COR-L47 (cell line): ENCODE results near the gene APOBEC2.

ENCODE experiments used
- DNase-seq: peaks from one replicate; lab custom pipeline; 2025; lab: John Stamatoyannopoulos, UW

Gene APOBEC2

DNA sequence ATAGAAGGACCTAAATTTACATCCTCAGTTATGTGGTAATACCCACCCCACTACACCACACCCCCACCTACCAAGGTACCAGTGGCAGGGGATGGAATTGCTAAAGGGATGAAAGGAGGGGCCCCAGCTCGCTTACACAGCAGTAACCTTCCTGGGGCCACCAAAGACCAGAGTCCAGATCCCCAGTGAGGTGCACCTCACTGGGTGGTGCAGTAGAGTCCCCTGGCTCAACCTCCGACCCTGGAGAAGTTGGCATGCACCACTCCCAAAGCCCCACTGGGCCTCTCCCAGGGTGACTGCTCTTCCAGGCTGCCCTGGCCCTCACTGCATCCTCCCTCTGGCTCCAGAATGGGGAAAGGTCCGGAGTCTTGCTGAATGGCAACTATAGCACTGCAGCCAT is 14.8 kb upstream of the APOBEC2 start:
- no peak for DNase-seq

DNA sequence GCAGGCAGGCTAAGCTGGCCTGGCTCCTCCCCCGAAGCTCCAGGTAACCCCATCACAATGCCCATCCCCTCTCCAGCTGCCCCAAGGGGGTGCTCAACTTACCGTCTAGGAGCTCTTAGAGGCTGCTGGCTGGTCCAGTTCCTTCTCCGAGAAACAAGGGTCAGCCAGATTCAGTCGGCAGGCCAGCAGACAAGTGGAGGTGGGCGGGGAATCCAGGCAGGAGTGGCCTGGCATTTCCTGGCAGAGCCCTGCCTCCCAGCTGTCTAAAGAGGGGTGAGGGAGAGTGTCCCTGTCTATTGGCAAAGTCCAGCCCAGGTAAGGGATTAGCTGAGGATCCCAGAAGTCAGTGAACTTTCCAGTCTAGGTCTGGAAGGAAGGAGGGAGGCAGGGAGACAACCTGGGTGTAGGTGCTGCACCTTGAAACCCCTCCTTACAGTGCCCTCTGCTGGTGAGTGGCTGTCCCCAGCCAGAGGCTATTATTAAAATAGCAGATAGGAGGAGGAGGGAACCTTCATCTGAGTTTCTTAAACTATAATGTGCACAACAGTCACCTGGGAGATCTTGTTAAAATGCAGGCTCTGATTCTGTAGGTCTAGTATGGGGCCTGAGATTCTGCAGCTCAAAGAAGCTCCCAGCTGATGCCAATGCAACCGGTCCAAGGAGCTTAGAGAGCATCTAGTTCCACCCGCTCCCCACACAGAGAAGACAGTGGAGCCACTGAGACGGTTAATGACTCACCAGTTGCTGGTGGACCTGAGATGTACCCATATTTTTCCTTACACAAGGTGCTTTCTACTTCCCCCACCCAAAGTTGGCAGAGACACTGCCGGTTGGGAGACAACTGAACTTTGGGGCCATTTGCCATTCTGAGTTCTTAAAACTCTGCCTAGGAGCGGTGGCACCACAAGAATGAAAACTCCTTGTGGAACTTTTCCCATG is 13.7 kb upstream of the APOBEC2 start, which contains the start of gene UNC5CL:
Gene UNC5CL, minus strand, starts transcription at position 162 of the 939 bp plus-strand sequence. CDS start 4,147 bp downstream, outside the sequence.
- DNase-seq, result peak; percentile 26

DNA sequence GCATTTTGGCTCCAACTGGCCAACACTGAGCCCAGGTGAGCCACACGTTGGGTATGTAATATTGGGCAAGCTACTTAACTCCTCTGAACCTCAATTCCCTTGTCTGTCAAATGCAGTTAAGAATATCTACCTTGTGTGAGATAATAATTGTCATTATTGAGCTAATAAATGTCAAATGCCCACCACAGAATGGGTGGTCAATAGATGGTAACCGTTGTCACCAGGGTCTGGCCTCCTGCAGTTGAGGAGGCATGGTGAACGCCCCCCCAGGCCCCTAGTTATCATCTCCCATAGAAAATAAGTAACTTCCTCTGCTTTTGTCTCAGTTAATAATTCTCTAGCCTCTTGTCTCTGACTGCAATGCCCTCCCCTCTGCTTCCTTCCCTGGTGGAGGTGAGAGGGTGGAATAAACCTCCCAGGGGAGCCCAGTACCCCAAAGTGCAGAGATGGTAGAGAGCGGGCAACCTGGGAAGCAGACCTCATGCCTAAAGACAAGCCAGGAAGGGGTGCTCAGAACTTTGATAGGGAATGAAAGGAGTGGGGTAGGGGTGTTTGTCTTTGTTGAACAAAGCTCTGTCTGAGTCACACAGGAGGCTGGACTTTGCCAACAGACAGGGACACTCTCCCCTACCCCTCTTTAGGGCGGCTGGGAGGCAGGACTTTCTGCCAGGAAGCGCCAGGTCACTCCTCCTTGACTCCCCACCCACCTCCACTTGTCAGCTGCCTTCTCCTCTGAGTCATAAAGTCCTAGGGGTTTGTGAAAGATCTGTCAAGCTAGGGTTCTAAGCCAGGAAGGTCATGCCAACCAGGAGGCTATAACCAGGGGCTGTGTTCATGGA is 12.7 kb upstream of the APOBEC2 start:
- no peak for DNase-seq

DNA sequence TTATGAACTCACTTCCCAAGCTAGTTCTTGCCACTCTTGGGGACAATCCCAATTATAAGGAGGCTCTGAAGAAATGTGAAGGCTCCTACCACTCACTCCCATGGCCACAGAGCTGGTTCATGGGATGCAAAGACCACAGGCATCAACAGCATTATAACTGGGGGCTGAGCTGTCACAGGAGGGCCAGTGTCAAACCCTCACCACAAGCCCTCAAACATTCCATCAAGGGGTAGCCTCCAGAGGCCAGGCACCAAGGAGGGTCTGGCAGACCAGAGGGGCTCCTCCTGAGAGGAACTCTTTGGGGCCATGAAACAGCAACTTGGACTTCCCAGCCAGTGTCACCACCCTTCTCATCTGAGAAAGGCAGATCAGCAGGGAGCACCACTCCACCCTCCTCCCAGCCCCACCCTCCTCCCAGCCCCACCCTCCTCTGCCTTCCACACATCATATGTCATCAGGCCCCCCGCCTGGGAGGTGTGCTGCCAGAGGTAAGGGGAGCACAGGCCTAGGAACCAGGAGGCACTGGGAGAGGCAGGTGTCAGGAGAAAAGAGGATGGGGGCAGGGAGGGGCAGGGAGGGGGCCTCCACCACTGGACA is 12.0 kb upstream of the APOBEC2 start:
- no peak for DNase-seq

DNA sequence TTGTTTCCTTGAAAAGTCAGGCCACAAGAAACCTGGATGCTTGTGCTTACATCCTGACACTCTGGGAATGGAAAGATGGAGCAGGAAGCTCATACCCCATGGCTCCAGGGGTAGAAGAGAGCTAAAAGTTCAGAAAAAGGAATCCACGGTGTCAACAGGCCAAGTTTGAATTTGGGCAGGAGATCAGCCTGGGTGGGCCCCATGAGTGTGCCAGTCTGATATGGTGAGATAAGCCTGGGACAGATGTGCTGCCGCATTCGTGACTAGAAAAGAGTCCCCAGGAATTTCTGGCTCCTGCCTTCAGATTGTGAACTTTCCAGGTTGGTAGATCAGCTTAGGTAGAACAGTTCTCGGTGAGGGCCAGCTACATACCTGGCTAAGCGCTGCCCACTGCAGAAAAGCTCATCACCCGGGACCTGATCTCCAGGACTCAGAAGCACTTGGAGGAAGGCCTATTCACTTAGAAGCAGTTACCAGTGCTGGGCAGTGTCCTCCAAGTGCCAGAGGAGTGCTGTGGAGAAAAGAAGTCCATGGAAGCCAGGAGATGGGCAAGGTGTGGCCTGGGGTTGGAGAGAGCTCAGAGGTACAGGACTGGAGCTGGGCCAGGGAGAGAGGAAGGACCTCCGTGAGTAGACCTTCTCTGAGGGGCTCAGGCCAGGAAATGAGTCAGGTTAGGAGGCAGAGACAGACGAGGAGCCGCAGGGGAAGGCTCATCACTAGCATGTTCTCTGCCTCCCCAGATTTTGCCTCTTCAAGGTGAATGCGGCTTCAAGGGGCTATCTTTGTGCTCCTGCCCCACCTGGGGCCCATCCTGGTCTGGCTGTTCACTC is 10.6 kb upstream of the APOBEC2 start, which contains the start of gene TSPO2:
Gene TSPO2, plus strand, starts transcription at position 242 of the 830 bp plus-strand sequence. Its CDS starts 519 bp downstream, at position 761.
- no peak for DNase-seq

DNA sequence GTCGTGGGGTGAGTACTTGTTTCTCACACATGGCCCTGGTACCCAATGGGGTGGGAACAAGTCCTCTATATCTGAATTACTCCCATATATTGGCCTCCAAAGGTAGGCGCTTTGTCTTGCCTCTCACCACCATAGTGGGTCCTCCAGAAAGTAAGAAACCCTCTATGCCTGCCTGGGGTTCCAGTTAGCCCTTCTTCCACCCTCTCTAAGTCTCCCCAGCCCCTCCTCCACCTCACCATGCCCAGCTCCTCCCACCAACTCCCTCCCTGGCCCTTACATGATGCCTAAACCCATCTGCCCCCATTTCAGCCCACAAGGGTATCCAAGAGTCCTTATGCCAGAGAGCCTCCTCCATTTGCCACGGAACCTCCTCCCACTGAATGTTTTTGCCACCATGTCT is 9.9 kb upstream of the APOBEC2 start:
- DNase-seq, result no peak

DNA sequence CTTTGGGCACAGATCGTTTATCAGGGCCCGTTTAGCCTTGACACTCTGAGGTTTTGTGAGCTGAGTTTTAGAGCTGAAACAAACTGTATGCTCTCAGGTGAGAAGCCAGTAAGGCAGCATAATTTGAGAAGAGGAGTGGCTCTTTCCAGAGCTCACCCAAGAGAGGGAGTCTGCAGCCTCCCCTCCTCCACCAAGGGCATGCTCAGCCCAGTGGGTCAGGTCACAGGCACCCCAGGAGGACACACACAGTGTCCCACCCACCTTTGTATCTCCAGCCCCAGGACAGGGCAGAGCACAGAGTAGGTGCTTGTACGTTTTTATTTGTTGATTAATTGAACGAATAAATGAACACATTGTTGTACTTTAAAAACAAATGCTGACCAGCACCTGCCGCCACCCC is 7.3 kb upstream of the APOBEC2 start:
- DNase-seq, result no peak

DNA sequence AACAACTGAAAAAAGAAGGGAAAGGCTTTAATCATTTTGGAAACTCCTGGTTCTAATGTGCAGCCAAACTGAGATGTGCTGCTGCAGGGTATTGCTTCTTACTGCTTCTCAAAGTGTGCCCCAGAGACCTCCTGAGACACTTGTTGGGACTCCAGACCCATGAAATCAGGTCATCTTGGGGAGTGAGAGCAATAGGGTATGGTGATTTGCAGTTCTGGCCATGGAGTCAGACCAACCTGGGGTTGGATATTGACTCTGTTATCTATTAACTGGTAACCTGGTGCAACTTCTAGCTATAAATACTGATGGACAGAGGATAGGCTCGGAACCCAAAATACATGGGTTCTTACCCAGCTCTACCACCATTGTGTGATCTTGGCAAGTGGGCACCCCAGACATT is 6.9 kb upstream of the APOBEC2 start:
- no peak for DNase-seq

DNA sequence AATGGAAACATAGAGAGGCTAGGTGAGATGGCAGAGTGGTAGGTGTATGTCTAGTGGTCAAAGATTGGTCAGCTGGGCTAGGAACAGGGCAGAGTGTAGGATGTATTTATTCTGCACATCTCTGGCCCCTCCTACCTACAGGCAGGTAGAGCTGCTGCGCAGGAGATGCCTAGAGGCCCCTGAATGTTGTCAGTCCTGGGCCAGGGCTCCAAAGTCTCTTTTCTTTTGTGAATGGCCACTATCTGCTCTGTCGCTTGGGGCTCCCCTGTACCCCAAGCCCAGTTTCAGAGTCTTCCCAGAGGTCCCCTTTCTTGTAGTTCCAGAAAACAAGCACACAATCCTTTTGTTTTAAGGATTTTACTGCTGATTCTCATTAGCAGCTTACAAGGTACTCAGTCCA is 5.7 kb upstream of the APOBEC2 start:
- DNase-seq, result no peak

DNA sequence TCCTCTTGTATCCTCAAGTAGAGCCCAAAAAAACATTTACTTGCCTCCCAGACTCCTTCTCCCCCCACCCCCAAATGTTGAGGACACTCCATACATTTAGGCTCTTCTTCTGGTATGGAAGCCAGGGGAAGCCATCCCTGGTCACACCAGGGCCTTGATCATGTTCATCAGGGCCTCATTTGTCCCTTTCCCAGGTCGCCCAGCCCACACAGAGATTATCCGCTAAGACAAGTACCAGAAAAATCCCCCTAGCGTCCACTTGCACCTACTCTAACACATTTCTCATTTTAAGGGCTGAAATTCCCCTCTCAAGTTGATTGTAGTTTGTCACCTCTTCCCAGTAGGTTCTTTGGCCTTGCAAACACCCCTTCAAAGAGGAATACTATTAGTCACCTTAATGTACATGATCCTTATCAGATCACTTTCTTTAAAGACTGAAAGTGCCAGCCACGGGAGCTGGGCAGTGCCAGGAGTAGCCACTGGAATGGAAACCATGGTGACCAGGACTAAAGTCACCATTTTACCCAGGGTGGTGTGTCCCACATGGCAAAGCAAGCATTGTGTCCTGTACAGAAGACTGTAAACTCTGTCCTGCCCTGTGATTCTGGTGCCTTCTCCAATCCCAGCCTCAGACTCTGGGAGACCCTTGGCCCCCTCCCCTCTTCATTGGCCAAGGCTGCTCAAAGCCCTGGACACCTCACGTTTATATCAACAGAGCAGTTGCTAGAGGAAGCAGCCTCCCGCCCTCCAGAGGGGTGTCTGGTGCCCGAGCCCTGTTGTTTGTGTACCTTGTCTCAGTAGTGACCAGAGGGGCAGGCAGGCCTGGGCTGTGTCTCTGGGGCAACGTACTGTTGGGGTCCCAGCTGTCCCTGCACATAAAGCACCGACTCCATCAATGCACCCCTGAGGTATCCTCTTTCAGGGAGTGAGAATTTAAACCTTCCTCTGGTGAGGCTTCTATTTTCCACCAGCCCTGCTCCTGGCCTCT is 5.0 kb upstream of the APOBEC2 start:
- DNase-seq, result no peak

DNA sequence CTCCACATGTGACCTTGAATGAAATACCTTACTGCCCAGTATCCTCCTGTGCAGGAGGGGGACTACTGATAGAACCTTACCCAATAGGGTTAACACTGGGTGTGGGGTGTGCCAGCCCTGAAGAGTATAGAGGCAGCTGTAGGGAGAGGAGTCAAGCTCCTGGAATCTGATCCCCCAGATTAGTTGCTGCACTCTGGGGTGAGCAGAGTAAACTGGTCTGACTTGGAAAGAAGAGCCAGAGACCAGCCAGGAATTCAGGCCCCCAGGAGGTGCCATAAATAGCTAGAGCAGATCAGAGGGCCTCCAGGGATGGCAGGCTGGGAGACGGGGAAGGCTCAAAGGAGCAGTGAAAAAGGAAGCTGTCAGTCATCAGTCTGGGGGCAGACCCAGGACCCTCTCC is 3.5 kb upstream of the APOBEC2 start:
- DNase-seq, result no peak

DNA sequence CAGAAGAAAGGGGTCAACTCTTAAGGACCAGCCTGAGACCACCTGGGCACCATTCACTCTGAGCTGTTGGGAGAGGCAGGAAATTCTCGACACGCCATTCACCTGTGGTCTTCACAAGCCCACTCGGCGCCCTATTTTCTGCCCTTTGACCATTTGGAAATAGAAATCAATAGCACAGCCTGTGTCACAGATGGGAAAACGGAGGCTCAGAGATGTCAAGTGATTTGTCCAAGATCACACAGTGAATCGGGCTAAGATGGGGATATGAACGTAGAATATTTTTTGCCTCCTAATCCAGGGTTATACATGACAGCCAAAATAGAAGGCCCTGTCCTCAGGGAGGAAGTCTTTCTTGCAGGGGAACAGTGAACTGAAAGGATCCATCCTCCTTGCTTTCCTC is 3.0 kb upstream of the APOBEC2 start:
- DNase-seq, result no peak

DNA sequence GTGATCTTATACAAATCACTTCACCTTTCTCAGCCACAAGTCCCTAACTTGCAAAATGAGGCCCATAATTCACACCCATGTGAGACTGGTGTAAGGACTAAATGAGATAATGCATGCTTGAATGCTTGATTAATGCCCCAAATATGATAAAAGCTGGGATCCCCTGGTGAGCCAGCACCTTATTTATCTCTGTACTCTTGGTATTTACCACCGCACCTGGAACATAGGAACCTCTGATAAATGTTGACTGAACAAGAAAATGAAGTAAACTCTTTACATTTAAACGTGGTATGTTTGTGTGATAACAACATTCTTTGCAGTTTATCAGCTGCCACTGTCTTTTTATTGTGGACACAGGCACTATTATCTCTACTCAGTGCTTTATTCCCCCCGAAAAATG is 2.5 kb upstream of the APOBEC2 start:
- DNase-seq, result no peak

DNA sequence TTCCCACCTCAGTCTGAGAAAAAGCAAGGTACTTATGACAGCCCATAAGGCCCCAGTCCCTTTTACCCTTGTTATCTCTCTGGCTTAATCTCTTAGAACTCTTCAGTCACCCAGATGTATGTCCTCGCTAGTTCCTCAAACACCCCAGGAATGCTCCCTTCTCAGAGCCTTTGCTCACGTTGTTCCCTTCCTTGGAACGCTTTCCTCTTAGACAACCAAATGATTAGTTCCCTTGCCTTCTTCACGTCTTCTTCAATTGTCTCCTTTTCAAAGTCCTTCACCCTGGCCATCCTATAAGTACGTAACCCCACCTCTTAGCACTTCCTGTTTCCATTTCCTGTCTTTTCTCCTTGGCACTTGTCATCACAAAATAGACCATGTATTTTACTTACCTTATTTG is 1.1 kb upstream of the APOBEC2 start:
- DNase-seq, result no peak

DNA sequence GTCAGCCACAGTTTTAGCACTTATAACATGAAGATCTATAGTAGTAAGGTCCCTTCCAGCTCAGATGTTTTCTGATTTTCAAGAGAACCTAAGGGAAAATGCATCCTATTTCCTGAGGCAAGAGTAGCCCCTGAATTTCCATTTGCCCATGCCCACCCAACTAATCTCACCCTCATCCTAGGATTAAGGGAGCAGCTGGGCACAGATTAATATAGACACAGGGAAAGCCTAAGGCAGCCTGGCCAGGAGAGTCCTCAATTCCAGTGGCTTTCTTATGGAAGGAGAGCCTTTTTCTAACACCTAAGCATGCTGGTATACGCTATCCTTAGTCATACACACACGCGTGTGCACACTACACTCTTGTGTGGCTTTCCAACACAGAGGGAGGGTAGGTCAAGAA is 1.5 kb downstream of the APOBEC2 start:
- DNase-seq, result no peak

DNA sequence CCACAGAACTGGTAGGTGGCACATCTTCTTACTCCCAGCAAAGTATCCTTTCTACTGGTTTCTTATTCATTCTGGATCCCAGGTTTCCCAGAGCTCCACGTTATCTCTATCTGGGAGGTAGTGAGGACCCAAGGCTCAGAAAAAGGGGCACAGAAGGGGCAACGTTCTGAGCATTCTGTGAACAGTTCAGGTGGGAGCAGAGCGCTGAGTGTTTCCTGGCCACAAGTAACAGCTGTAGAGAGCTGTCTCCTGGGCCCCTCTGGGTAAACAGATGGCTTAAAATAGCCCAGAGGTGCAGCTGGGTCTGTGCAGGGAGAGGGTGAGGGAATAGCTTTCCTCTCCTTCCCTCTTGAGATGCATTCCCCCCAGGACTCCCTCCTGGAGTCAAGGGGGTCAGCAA is 2.1 kb downstream of the APOBEC2 start:
- no peak for DNase-seq

DNA sequence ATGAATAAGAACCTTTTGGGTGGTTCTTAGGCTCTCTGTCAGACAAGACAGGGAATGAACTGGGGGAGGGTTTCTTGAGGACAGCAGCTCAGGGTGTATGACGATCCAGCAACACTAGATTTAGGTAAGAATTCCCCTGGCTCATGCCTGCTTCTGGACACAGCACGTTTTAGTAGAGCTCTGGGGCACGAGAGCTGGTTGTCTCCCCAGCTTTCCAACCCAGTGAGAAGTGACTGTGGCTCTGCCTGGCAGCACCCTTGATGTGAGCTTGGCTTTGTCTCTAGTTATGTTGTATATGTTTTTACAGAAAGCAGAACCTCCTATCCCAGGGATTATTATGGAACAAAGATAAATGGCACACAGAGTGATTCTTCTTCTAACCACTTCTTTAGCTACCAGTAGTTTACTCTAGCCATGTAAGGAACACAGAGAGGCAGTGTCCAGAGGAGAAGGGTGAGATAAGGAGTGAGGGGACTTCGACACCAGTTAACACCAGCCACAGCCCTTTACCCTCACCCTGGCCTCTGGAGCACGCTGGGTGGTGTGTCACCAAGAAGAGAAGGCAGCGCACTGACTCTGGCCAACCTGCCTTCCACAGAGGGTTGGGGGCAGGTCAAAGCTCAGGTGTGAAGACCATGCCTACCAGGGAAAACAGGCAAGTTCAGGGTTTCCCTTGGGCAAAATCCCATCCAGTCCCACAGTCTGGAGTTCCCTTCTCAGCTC is 3.9 kb downstream of the APOBEC2 start:
- no peak for DNase-seq

DNA sequence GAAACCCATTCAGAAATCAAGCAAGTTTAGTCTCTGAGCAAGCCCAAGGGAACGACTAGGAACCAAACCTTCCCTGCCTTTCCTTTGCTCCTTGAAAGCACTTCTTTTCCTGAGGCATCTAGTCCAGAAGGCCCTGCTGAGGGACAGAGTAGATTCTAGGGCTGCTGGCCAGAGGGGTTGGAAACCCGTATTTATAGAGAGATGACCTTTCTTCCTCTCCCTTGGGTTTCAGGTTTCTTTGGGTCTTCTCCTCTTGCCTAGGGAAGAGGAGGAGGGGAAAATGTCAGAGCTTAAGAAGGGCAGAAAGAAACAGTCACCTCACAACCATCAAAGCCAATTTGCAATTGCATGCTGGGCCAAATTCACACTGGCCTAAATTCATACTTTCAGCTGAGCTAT is 5.8 kb downstream of the APOBEC2 start:
- no peak for DNase-seq

DNA sequence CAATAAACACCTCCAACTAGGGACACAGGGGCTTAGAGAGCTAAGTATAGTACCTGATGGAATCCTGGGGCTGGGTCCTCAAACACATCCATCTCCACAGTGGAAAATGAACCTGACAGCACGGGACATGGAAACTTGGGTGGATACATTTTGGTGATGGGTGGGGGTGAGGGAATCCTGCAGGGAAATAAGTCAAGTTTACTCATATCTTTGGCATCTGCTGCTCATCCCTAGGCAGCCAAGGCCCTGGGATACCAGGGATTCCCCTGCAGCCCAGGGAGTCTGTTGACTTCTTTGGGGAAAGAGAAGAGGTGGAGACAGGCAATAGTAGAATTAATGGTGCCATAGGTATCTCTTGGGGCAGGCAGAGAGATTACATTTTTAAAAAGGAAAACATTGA is 6.6 kb downstream of the APOBEC2 start:
- DNase-seq, result no peak
